HCT116 (cell line): ENCODE results near the gene NKG7. TPM values are rescaled to one million over a fixed set of nuclear protein-coding genes. Genes with fewer than 3 reads are reported as not detected.

Experiments used
- ATAC-seq: fragments of 200-7000 bp; cut with Tn5 transposase; 2 replicates; pipeline ENCODE4 v1.9.1; 2020; ENCODE audit warnings: mild to moderate bottlenecking, moderate library complexity
- BruUV-seq: library from RNA; stranded (reverse); fragments of 400-500 nt; replicated peaks from 2 replicates; lab custom pipeline; 2021; lab: Mats Ljungman, UMichigan
- CTCF ChIA-PET: fragments of 300-600 bp; sonication (Branson Sonifier 250); formaldehyde crosslinking; loops from one replicate; lab custom pipeline; 2021; ENCODE audit warnings: antibody characterized with exemption; lab: Charles Lee
- POLR2A ChIA-PET: fragments of 300-600, 350-600 bp; sonication (Branson Sonifier 250); formaldehyde crosslinking; loops from one replicate; lab custom pipeline; 2021; ENCODE audit warnings: antibody characterized with exemption; lab: Charles Lee
- RAD21 ChIA-PET, 2 experiments: fragments of 300-600 bp; sonication (Branson Sonifier 250); formaldehyde crosslinking; loops; one replicate each; lab custom pipeline; 2023; ENCODE audit warnings: low total read pairs in 2 of 2; ENCODE audit not compliant: uncharacterized antibody in 2 of 2, unreplicated experiment in 2 of 2, low non-redundant PET in 1 of 2; lab: Charles Lee
- DNase-seq: peaks from one replicate; pipeline ENCODE4 v3.0.0-alpha.2; 2010; ENCODE audit warnings: low read depth, low spot score
- H2AFZ ChIP-seq: fragments of 200-600 bp; shearing (Covaris generic), sonication (generic); 2 replicates; pipeline ENCODE4 v1.6.1; 2017; ENCODE audit warnings: low read depth, mixed run types, mixed read lengths, antibody characterized with exemption, low read length; ENCODE audit not compliant: poor library complexity, severe bottlenecking
- H3K27ac ChIP-seq: 2 replicates; pipeline ENCODE4 v1.5.1; 2012; ENCODE audit warnings: low read depth, low read length
- H3K27me3 ChIP-seq: fragments of 200-600 bp; sonication (generic); 2 replicates; pipeline ENCODE4 v1.6.1; 2016; ENCODE audit warnings: mixed run types, low read length, mixed read lengths; ENCODE audit not compliant: insufficient read depth
- H3K36me3 ChIP-seq, 2 experiments: fragments of 200-500 bp in 1 of 2; fragments of 200-600 bp in 1 of 2; sonication (Bioruptor generic) in 1 of 2; sonication (generic) in 1 of 2; 2 replicates each; pipeline versions ENCODE4 v1.5.1 to v1.6.1; 2014 to 2016; ENCODE audit warnings: low read length in 2 of 2, inconsistent platforms in 1 of 2, mixed read lengths in 1 of 2, mixed run types in 1 of 2; ENCODE audit not compliant: insufficient read depth in 2 of 2, control insufficient read depth in 1 of 2
- H3K4me1 ChIP-seq, 2 experiments: fragments of 200-600 bp in 1 of 2; sonication (generic) in 1 of 2; 2 replicates each; pipeline versions ENCODE4 v1.5.1 to v1.6.1; 2012 to 2017; ENCODE audit warnings: low read length in 2 of 2, inconsistent platforms in 1 of 2, mild to moderate bottlenecking in 1 of 2, mixed read lengths in 1 of 2, mixed run types in 1 of 2, moderate library complexity in 1 of 2; ENCODE audit not compliant: insufficient read depth in 2 of 2, control insufficient read depth in 1 of 2
- H3K4me2 ChIP-seq: fragments of 200-600 bp; sonication (generic); 2 replicates; pipeline ENCODE4 v1.6.1; 2017; ENCODE audit warnings: mixed run types, low read length, mixed read lengths
- H3K4me3 ChIP-seq, 2 experiments: fragments of 200-600 bp in 1 of 2; sonication (generic) in 1 of 2; replicated peaks in 1 of 2; 2 replicates each; pipeline ENCODE4 v1.5.1; 2011 to 2016; ENCODE audit warnings: low read length in 2 of 2, control low read depth in 1 of 2, low read depth in 1 of 2, mild to moderate bottlenecking in 1 of 2, mixed read lengths in 1 of 2, mixed run types in 1 of 2
- H3K79me2 ChIP-seq: fragments of 200-600 bp; sonication (generic); 2 replicates; pipeline ENCODE4 v1.6.1; 2017; ENCODE audit warnings: mild to moderate bottlenecking, mixed run types, low read length, moderate library complexity, mixed read lengths; ENCODE audit not compliant: insufficient read depth
- H3K9ac ChIP-seq: fragments of 200-600 bp; sonication (generic); 2 replicates; pipeline ENCODE4 v1.6.1; 2016; ENCODE audit warnings: low read length, mixed read lengths
- H3K9me2 ChIP-seq: fragments of 200-600 bp; sonication (generic), shearing (Covaris generic); 2 replicates; pipeline ENCODE4 v1.6.1; 2017; ENCODE audit warnings: mixed run types, mild to moderate bottlenecking, moderate library complexity; ENCODE audit not compliant: insufficient read depth
- H3K9me3 ChIP-seq, 2 experiments: fragments of 200-500 bp in 1 of 2; fragments of 200-600 bp in 1 of 2; sonication (Bioruptor generic) in 1 of 2; sonication (generic) in 1 of 2; 2 replicates each; pipeline ENCODE4 v1.6.1; 2014 to 2017; ENCODE audit warnings: low read length in 2 of 2, mixed read lengths in 2 of 2, inconsistent platforms in 1 of 2, low read depth in 1 of 2, mild to moderate bottlenecking in 1 of 2, mixed run types in 1 of 2, moderate library complexity in 1 of 2; ENCODE audit not compliant: control insufficient read depth in 1 of 2, insufficient read depth in 1 of 2
- H4K20me1 ChIP-seq: fragments of 200-600 bp; sonication (generic), shearing (Covaris generic); 2 replicates; pipeline ENCODE4 v1.6.1; 2017; ENCODE audit warnings: mixed run types, mild to moderate bottlenecking, moderate library complexity; ENCODE audit not compliant: insufficient read depth
- ATF3 ChIP-seq: IDR thresholded peaks from 2 replicates; pipeline ENCODE4 v1.6.1; 2012
- CBX3 ChIP-seq: IDR thresholded peaks from 2 replicates; pipeline ENCODE4 v1.6.1; 2012; ENCODE audit warnings: low read depth
- CTCF ChIP-seq, 3 experiments: fragments of 200-600 bp in 1 of 3; sonication (generic) in 1 of 3; IDR thresholded peaks in 2 of 3; conservative IDR thresholded peaks in 1 of 3; 2 replicates each; pipeline ENCODE4 v1.5.1; 2012 to 2017; ENCODE audit warnings: low read depth in 2 of 3, low read length in 2 of 3, antibody characterized with exemption in 1 of 3, borderline replicate concordance in 1 of 3, control low read depth in 1 of 3, mild to moderate bottlenecking in 1 of 3, mixed read lengths in 1 of 3, mixed run types in 1 of 3, moderate library complexity in 1 of 3; ENCODE audit not compliant: insufficient read depth in 1 of 3
- EGR1 ChIP-seq: IDR thresholded peaks from 2 replicates; pipeline ENCODE4 v1.6.1; 2012; ENCODE audit warnings: low read depth
- ELF1 ChIP-seq: IDR thresholded peaks from 2 replicates; pipeline ENCODE4 v1.6.1; 2012; ENCODE audit warnings: low read depth, borderline replicate concordance
- EZH2phosphoT487 ChIP-seq: fragments of 200-600 bp; IDR thresholded peaks from 2 replicates; pipeline ENCODE4 v1.6.1; 2018; ENCODE audit warnings: antibody characterized with exemption, borderline replicate concordance
- FOSL1 ChIP-seq: IDR thresholded peaks from 2 replicates; pipeline ENCODE4 v1.6.1; 2012; ENCODE audit warnings: low read depth
- JUND ChIP-seq: IDR thresholded peaks from 2 replicates; pipeline ENCODE4 v1.6.1; 2012
- MAX ChIP-seq: IDR thresholded peaks from 2 replicates; pipeline ENCODE4 v1.6.1; 2012
- POLR2A ChIP-seq: IDR thresholded peaks from 2 replicates; pipeline ENCODE4 v1.7.0; 2011; ENCODE audit warnings: borderline replicate concordance; ENCODE audit not compliant: insufficient read depth, insufficient read length; ENCODE audit errors: extremely low read depth
- POLR2AphosphoS5 ChIP-seq: IDR thresholded peaks from 2 replicates; pipeline ENCODE4 v1.6.1; 2011; ENCODE audit warnings: mild to moderate bottlenecking, low read depth, low read length, moderate library complexity
- RAD21 ChIP-seq: IDR thresholded peaks from 2 replicates; pipeline ENCODE4 v1.6.1; 2012; ENCODE audit warnings: low read depth, mild to moderate bottlenecking
- REST ChIP-seq: IDR thresholded peaks from 2 replicates; pipeline ENCODE4 v1.6.1; 2012; ENCODE audit warnings: low read depth
- SIN3A ChIP-seq: IDR thresholded peaks from 2 replicates; pipeline ENCODE4 v1.6.1; 2012; ENCODE audit warnings: low read depth
- SP1 ChIP-seq: IDR thresholded peaks from 2 replicates; pipeline ENCODE4 v1.6.1; 2012; ENCODE audit warnings: low read depth
- TCF7L2 ChIP-seq: IDR thresholded peaks from 2 replicates; pipeline ENCODE4 v1.7.0; 2011; ENCODE audit warnings: borderline replicate concordance, inconsistent platforms; ENCODE audit not compliant: insufficient read depth, insufficient read length; ENCODE audit errors: extremely low read depth
- YY1 ChIP-seq: IDR thresholded peaks from 2 replicates; pipeline ENCODE4 v1.6.1; 2011; ENCODE audit warnings: low read length, low read depth, moderate library complexity, mild to moderate bottlenecking; ENCODE audit not compliant: insufficient replicate concordance; ENCODE audit errors: extremely low read depth
- ZBTB33 ChIP-seq: IDR thresholded peaks from 2 replicates; pipeline ENCODE4 v1.6.1; 2011; ENCODE audit warnings: mild to moderate bottlenecking, low read length, moderate library complexity; ENCODE audit not compliant: insufficient replicate concordance; ENCODE audit errors: extremely low read depth
- ZFX ChIP-seq: fragments of 450-650 bp; IDR thresholded peaks from 2 replicates; pipeline ENCODE4 v1.6.1; 2017
- intact Hi-C: fragments of 100-400 bp; cut with micrococcal nuclease; formaldehyde crosslinking; loops from 2 replicates; pipeline ENCODE4 v1.10.0; 2022
- total RNA-seq: library from RNA; stranded (reverse); gene quantifications from one replicate; pipeline ENCODE4 v1.2.1, GENCODE V29; 2021; ENCODE audit not compliant: unreplicated experiment

NKG7 gene
- total RNA-seq, 1 experiment from 2014 or later: not detected

- no peaks in the 10 kb centered on the region for H3K9me2 ChIP-seq
- DNase-seq: no peak
- H3K4me1 ChIP-seq: peaks cover 42 to 46% of the 10 kb centered on the region in 2 experiments
- peak overlapping the region; percentile 3; the same call in 1 of the 2 replicates for H3K4me2 ChIP-seq
- ChIA-PET CTCF (no interaction called here), POLR2A (interaction anchor here (0.8 to 1.7 kb wide), 2 partner anchors 9 to 20 kb away, joined by 4 to 5 read pairs; no protein-coding TSS in a partner anchor), RAD21 (no interaction called here)
- no peak for TF ChIP-seq ZBTB33
- no peak for TF ChIP-seq ELF1
- no peak for TF ChIP-seq ZFX
- no peak for TF ChIP-seq MAX
- no peak for TF ChIP-seq TCF7L2
- no peak for TF ChIP-seq REST
- TF ChIP-seq SIN3A: no peak
- no peak for TF ChIP-seq POLR2AphosphoS5
- no peak for TF ChIP-seq ATF3
- no peak for TF ChIP-seq YY1
- no peak for TF ChIP-seq RAD21
- no peak for TF ChIP-seq CTCF (IDR thresholded peaks at IDR 0.05 in 2 of 3, conservative IDR thresholded peaks at IDR 0.05 in 1 of 3; ENCODE audit: borderline replicate concordance in 1 of 3, insufficient read depth in 1 of 3, low read depth in 2 of 3, low read length in 2 of 3)
- no peak for TF ChIP-seq EZH2phosphoT487
- no peak for TF ChIP-seq EGR1
- no peak for TF ChIP-seq CBX3
- no peak for TF ChIP-seq FOSL1
- no peak for TF ChIP-seq JUND
- no peak for TF ChIP-seq POLR2A
- TF ChIP-seq SP1: no peak
- H2AFZ ChIP-seq: no peak overlapping the region
- no peak for ATAC-seq
- H3K9ac ChIP-seq: no peak overlapping the region
- no peak overlapping the region for H3K4me3 ChIP-seq
- BruUV-seq: no TSS peak
- H3K9me3 ChIP-seq: no peaks in the 10 kb centered on the region
- H3K27ac ChIP-seq: peak overlapping the region; percentile 13; the same call in 1 of the 2 replicates
- no peaks in the 10 kb centered on the region for H3K27me3 ChIP-seq
- intact Hi-C loops: no loop called here
- no peaks in the 10 kb centered on the region for H4K20me1 ChIP-seq
- H3K79me2 ChIP-seq: peaks cover 42% of the 10 kb centered on the region
- no peaks in the 10 kb centered on the region for H3K36me3 ChIP-seq
These were observed 13.2 kb downstream of the NKG7 start for GRCh38 chr19:51359294-51359693.
